COLO829 (cell line): Measurements from ENCODE around the gene PADI3.
"Not testable (repeated sequence)": the region's sequence is repeated elsewhere in the genome, so short reads cannot be mapped to it uniquely, and the experiment has no call there.

Experiments
- DNase-seq: peaks from one replicate; pipeline ENCODE4 v3.0.0; 2012; ENCODE audit warnings: low spot score

The PADI3 gene

GRCh38 chr1:17304151-17304825, 55.4 kb downstream of the PADI3 start:
- no peak for DNase-seq

GRCh38 chr1:17304826-17305175, 55.9 kb downstream of the PADI3 start:
- no peak for DNase-seq

- DNase-seq, result no peak
These were observed 56.7 kb downstream of the PADI3 start for GRCh38 chr1:17305576-17306095.

GRCh38 chr1:17306407-17306806, 57.5 kb downstream of the PADI3 start:
- DNase-seq, result no peak

- DNase-seq, result no peak
These were observed 58.0 kb downstream of the PADI3 start for GRCh38 chr1:17306921-17307320.

- no peak for DNase-seq
These were observed 58.4 kb downstream of the PADI3 start for GRCh38 chr1:17307329-17307728.

GRCh38 chr1:17307946-17308345, 59.0 kb downstream of the PADI3 start, which contains the start of gene PADI4:
Gene PADI4 (plus strand): TSS chr1:17308197. CDS start chr1:17308223, 26 bp downstream.
- no peak for DNase-seq

- DNase-seq, result no peak
These were observed 59.7 kb downstream of the PADI3 start for GRCh38 chr1:17308593-17308992.

- DNase-seq, result no peak
These were observed 60.6 kb downstream of the PADI3 start for GRCh38 chr1:17309426-17310067.

- no peak for DNase-seq
These were observed 61.3 kb downstream of the PADI3 start for GRCh38 chr1:17310068-17310640.

GRCh38 chr1:17313530-17314309, 64.8 kb downstream of the PADI3 start:
- no peak for DNase-seq

- no peak for DNase-seq
These were observed 65.6 kb downstream of the PADI3 start for GRCh38 chr1:17314491-17314971.

GRCh38 chr1:17315542-17316130, 66.7 kb downstream of the PADI3 start:
- DNase-seq, result no peak

GRCh38 chr1:17316704-17317103, 67.8 kb downstream of the PADI3 start:
- DNase-seq, result no peak

- no peak for DNase-seq
These were observed 69.4 kb downstream of the PADI3 start for GRCh38 chr1:17318262-17318661.

- DNase-seq, result no peak
These were observed 70.9 kb downstream of the PADI3 start for GRCh38 chr1:17319561-17320350.

- not testable (repeated sequence) for DNase-seq
These were observed 73.0 kb downstream of the PADI3 start for GRCh38 chr1:17321857-17322390.

GRCh38 chr1:17328855-17329254, 80.0 kb downstream of the PADI3 start:
- no peak for DNase-seq

GRCh38 chr1:17329610-17330009, 80.7 kb downstream of the PADI3 start:
- no peak for DNase-seq

GRCh38 chr1:17330856-17331255, 82.0 kb downstream of the PADI3 start:
- no peak for DNase-seq

- no peak for DNase-seq
These were observed 84.2 kb downstream of the PADI3 start for GRCh38 chr1:17333081-17333480.
